Panc1 (cell line): ENCODE results near the gene BABAM2. TPM values are rescaled to one million over a fixed set of nuclear protein-coding genes. Genes with fewer than 3 reads are reported as not detected.

Experiments used
- ATAC-seq: fragments of 200-7000 bp; cut with Tn5 transposase; 2 replicates; pipeline ENCODE4 v1.9.1; 2020; ENCODE audit warnings: mild to moderate bottlenecking, moderate library complexity
- BruUV-seq: library from RNA; stranded (reverse); fragments of 400-500 nt; replicated peaks from 2 replicates; lab custom pipeline; 2021; lab: Mats Ljungman, UMichigan
- CTCF ChIA-PET: fragments of 300-600 bp; sonication (Branson Sonifier 250); formaldehyde crosslinking; loops from one replicate; lab custom pipeline; 2022; ENCODE audit warnings: antibody characterized with exemption; lab: Charles Lee
- POLR2A ChIA-PET: fragments of 300-600 bp; sonication (Branson Sonifier 250); formaldehyde crosslinking; loops from one replicate; lab custom pipeline; 2022; ENCODE audit warnings: antibody characterized with exemption; lab: Charles Lee
- DNase-seq: peaks from one replicate; pipeline ENCODE4 v3.0.0-alpha.2; 2010; ENCODE audit warnings: low read depth, low spot score
- H3K27ac ChIP-seq: 2 replicates; pipeline ENCODE4 v1.5.1; 2011; ENCODE audit warnings: mild to moderate bottlenecking, low read length, inconsistent platforms
- H3K27me3 ChIP-seq: fragments of 200-500 bp; sonication (Bioruptor generic); 2 replicates; pipeline ENCODE4 v1.6.0; 2014; ENCODE audit warnings: low read length, inconsistent platforms; ENCODE audit not compliant: control insufficient read depth, insufficient read depth
- H3K36me3 ChIP-seq: fragments of 200-500 bp; sonication (Bioruptor generic); 2 replicates; pipeline ENCODE4 v1.5.1; 2014; ENCODE audit warnings: inconsistent platforms, mild to moderate bottlenecking, low read length, moderate library complexity; ENCODE audit not compliant: control insufficient read depth, insufficient read depth
- H3K4me1 ChIP-seq: 2 replicates; pipeline ENCODE4 v1.5.1; 2011; ENCODE audit warnings: inconsistent platforms, mild to moderate bottlenecking, low read length, moderate library complexity; ENCODE audit not compliant: control insufficient read depth, insufficient read depth
- H3K4me3 ChIP-seq, 2 experiments: 2 replicates each; pipeline ENCODE4 v1.5.1; 2011 to 2012; ENCODE audit warnings: low read depth in 2 of 2, low read length in 2 of 2, mild to moderate bottlenecking in 2 of 2, inconsistent platforms in 1 of 2, moderate library complexity in 1 of 2
- H3K9me3 ChIP-seq: fragments of 200-500 bp; sonication (Bioruptor generic); 2 replicates; pipeline ENCODE4 v1.5.1; 2014; ENCODE audit warnings: low read depth, mild to moderate bottlenecking, inconsistent platforms, low read length, moderate library complexity; ENCODE audit not compliant: control insufficient read depth, insufficient read depth
- POLR2AphosphoS5 ChIP-seq: IDR thresholded peaks from 2 replicates; pipeline ENCODE4 v1.6.1; 2012; ENCODE audit warnings: mild to moderate bottlenecking, low read depth, low read length, moderate library complexity
- SIN3A ChIP-seq: IDR thresholded peaks from 2 replicates; pipeline ENCODE4 v1.6.1; 2012; ENCODE audit warnings: low read depth, mild to moderate bottlenecking, low read length, moderate library complexity, borderline replicate concordance; ENCODE audit not compliant: insufficient read depth
- TCF7L2 ChIP-seq: IDR thresholded peaks from 2 replicates; pipeline ENCODE4 v1.6.1; 2011; ENCODE audit warnings: mild to moderate bottlenecking, low read depth, low read length, inconsistent platforms
- in situ Hi-C: cut with HindIII; loops from 2 replicates; pipeline ENCODE4 v1.10.0; 2016; ENCODE audit warnings: low sequenced_read_pairs, low pct_unique_long_range_greater_than_20kb
- intact Hi-C: fragments of 100-400 bp; cut with micrococcal nuclease; formaldehyde crosslinking; loops from one replicate; pipeline ENCODE4 v1.10.0; 2022; ENCODE audit not compliant: unreplicated experiment
- total RNA-seq: library from RNA; stranded (reverse); gene quantifications from one replicate; pipeline ENCODE4 v1.2.1, GENCODE V29; 2021; ENCODE audit not compliant: unreplicated experiment
- TF ChIP-seq, protein P1 (sequence below), 2 experiments: IDR thresholded peaks; 2 replicates each; pipeline ENCODE4 v1.6.1; 2011 to 2012; ENCODE audit warnings: low read depth in 2 of 2, control low read depth in 1 of 2, low read length in 1 of 2, mild to moderate bottlenecking in 1 of 2, moderate library complexity in 1 of 2; ENCODE audit not compliant: insufficient read depth in 1 of 2
- TF ChIP-seq, protein P2 (sequence below): fragments of 450-650 bp; IDR thresholded peaks from 2 replicates; pipeline ENCODE4 v1.5.1; 2017; ENCODE audit warnings: mild to moderate bottlenecking

Gene BABAM2
- total RNA-seq, 1 experiment from 2014 or later: 31.2 TPM

DNA sequence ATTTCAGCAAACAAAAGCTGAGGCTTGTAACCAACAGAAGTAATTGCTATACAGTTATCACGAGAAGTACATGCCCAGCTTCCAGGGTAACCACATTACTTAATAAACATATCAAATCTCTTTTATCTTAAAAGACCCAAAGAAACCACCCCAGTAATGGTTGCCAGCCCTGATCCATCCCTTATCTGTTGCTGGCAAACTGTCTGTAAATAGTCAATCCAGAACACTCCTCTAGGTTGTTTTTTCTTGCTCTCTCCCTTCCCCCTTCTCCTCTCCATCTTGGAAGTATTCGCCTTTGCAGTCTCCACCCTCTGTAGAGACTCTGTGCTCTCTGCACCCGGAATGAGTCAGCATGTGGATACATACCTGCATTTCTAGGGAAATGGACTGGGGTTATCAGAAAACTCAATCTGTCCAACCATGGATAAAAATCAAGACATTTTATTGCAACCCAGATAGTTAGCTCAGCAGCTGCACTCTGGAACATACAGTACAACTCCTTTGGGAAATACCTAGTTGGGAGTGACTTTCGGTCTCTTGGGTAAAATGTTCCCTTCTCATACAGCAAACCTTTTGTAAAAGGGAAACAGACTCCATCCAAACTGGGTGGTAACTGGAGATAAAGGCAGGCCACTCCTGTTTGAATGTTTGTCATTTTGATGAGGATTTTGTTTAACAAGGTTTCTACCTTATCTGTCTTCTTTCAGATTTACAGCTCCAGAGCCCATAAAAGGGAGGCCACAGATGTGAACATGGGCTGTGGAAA, 378.7 kb downstream of the BABAM2 start:
- H3K27me3 ChIP-seq: no peaks in the 10 kb centered on the region
- DNase-seq: no peak
- no TSS peak for BruUV-seq
- H3K4me3 ChIP-seq: no peak overlapping the region
- in situ Hi-C loops: no loop called here
- ATAC-seq: peak; percentile 94
- TF ChIP-seq TCF7L2: peak; percentile 74; the same call in 1 of the 2 replicates
- TF ChIP-seq, protein P1, sequence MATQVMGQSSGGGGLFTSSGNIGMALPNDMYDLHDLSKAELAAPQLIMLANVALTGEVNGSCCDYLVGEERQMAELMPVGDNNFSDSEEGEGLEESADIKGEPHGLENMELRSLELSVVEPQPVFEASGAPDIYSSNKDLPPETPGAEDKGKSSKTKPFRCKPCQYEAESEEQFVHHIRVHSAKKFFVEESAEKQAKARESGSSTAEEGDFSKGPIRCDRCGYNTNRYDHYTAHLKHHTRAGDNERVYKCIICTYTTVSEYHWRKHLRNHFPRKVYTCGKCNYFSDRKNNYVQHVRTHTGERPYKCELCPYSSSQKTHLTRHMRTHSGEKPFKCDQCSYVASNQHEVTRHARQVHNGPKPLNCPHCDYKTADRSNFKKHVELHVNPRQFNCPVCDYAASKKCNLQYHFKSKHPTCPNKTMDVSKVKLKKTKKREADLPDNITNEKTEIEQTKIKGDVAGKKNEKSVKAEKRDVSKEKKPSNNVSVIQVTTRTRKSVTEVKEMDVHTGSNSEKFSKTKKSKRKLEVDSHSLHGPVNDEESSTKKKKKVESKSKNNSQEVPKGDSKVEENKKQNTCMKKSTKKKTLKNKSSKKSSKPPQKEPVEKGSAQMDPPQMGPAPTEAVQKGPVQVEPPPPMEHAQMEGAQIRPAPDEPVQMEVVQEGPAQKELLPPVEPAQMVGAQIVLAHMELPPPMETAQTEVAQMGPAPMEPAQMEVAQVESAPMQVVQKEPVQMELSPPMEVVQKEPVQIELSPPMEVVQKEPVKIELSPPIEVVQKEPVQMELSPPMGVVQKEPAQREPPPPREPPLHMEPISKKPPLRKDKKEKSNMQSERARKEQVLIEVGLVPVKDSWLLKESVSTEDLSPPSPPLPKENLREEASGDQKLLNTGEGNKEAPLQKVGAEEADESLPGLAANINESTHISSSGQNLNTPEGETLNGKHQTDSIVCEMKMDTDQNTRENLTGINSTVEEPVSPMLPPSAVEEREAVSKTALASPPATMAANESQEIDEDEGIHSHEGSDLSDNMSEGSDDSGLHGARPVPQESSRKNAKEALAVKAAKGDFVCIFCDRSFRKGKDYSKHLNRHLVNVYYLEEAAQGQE (IDR thresholded peaks at IDR 0.05; ENCODE audit: insufficient read depth in 1 of 2, low read depth in 2 of 2, low read length in 1 of 2): no peak
- no peak for TF ChIP-seq SIN3A
- ChIA-PET POLR2A (interaction anchor here (0.6 kb wide), 1 partner anchor 518 kb away, joined by 8 read pairs; no protein-coding TSS in a partner anchor), CTCF (no interaction called here)
- H3K36me3 ChIP-seq: no peaks in the 10 kb centered on the region
- peaks cover 38% of the 10 kb centered on the region for H3K4me1 ChIP-seq
- intact Hi-C loops: no loop called here
- H3K27ac ChIP-seq: peak overlapping the region; percentile 76
- H3K9me3 ChIP-seq: no peaks in the 10 kb centered on the region

DNA sequence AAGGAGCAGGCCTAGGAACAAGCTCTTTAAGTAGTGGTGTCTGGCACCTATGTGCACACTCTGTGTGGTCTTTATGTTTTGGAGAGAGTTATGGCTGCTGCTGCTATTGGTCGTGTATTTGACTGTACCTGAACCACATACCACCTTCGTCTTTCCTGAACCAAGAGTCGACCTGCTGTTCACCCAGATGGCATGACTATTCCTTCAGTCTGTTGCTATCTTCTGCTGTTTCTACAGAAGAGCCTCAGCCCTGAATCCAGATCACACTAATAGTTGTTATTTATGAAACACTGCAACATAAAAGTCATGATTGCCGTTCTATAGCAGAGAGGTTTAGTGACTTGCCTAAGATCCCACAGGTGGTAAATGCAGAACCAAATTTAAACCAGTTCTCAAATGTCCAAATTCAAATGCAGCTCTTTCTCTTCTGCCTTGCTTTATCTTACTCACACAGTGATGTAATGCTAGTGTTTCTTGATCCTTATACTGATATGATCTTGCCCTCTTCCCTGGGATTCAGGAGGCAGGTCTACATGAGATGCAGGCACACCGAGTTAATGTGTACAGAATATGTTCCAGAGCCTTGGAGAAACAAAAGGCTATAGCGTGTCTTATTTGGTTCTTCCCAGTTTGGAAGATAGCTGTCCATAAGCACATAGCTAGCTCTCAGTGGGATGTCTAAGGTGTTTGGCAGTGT, 380.1 kb downstream of the BABAM2 start:
- Histone ChIP-seq H3K4me1 (peaks cover 50% of the 10 kb centered on the region), H3K4me3 (no peak overlapping the region), H3K36me3 (no peaks in the 10 kb centered on the region), H3K9me3 (no peaks in the 10 kb centered on the region), H3K27me3 (no peaks in the 10 kb centered on the region), H3K27ac (peak overlapping the region; percentile 76)
- ChIA-PET POLR2A (no interaction called here), CTCF (no interaction called here)
- no TSS peak for BruUV-seq
- DNase-seq: no peak
- in situ Hi-C loops: no loop called here
- ATAC-seq: no peak
- intact Hi-C loops: no loop called here
- TF ChIP-seq, protein P2, sequence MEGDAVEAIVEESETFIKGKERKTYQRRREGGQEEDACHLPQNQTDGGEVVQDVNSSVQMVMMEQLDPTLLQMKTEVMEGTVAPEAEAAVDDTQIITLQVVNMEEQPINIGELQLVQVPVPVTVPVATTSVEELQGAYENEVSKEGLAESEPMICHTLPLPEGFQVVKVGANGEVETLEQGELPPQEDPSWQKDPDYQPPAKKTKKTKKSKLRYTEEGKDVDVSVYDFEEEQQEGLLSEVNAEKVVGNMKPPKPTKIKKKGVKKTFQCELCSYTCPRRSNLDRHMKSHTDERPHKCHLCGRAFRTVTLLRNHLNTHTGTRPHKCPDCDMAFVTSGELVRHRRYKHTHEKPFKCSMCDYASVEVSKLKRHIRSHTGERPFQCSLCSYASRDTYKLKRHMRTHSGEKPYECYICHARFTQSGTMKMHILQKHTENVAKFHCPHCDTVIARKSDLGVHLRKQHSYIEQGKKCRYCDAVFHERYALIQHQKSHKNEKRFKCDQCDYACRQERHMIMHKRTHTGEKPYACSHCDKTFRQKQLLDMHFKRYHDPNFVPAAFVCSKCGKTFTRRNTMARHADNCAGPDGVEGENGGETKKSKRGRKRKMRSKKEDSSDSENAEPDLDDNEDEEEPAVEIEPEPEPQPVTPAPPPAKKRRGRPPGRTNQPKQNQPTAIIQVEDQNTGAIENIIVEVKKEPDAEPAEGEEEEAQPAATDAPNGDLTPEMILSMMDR: no peak
- no peak for TF ChIP-seq POLR2AphosphoS5
- no peak for TF ChIP-seq TCF7L2
- TF ChIP-seq SIN3A: no peak
- TF ChIP-seq, protein P1 (IDR thresholded peaks at IDR 0.05; ENCODE audit: insufficient read depth in 1 of 2, low read depth in 2 of 2, low read length in 1 of 2): no peak
